B cell (primary cell): ENCODE measurements around the gene NMNAT2.

Experiments used
- EZH2 ChIP-seq: IDR thresholded peaks from 2 replicates; pipeline ENCODE4 v1.6.1; 2012; ENCODE audit warnings: borderline replicate concordance, low read depth, mild to moderate bottlenecking, moderate library complexity, low read length; ENCODE audit not compliant: insufficient read depth, poor library complexity, severe bottlenecking
- TF ChIP-seq, protein P1 (sequence below): fragments of 200-600 bp; IDR thresholded peaks from one replicate; pipeline ENCODE4 v1.8.0; 2022; ENCODE audit warnings: antibody characterized with exemption, mild to moderate bottlenecking

DNA sequence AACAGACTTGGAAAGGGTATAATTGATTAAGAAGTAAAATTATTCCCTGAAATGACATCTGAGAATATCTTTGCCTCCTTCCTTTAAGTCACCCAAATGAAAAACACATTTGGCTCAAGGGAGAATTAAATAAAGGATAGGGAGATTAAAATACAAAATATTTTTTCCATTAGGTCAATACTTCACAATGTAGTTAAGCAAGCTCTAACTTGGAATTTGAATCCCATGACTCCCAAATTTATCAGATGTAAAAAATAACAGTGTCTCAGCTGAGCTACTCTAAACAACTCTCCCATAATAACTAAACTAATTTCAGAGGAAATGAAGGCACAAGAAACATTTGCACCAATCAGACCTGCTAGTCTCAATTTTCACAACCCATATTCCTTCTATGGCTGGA, 6.5 kb upstream of the NMNAT2 start:
- TF ChIP-seq, protein P1, sequence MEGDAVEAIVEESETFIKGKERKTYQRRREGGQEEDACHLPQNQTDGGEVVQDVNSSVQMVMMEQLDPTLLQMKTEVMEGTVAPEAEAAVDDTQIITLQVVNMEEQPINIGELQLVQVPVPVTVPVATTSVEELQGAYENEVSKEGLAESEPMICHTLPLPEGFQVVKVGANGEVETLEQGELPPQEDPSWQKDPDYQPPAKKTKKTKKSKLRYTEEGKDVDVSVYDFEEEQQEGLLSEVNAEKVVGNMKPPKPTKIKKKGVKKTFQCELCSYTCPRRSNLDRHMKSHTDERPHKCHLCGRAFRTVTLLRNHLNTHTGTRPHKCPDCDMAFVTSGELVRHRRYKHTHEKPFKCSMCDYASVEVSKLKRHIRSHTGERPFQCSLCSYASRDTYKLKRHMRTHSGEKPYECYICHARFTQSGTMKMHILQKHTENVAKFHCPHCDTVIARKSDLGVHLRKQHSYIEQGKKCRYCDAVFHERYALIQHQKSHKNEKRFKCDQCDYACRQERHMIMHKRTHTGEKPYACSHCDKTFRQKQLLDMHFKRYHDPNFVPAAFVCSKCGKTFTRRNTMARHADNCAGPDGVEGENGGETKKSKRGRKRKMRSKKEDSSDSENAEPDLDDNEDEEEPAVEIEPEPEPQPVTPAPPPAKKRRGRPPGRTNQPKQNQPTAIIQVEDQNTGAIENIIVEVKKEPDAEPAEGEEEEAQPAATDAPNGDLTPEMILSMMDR: no peak
- no peak for TF ChIP-seq EZH2
